NT2/D1 (cell line): ENCODE measurements around the gene ABAT.

Experiments
- SUZ12 ChIP-seq: IDR thresholded peaks from 2 replicates; pipeline ENCODE4 v1.6.1; 2011; ENCODE audit not compliant: insufficient read length, insufficient read depth; ENCODE audit errors: extremely low read depth
- YY1 ChIP-seq: IDR thresholded peaks from 2 replicates; pipeline ENCODE4 v1.6.1; 2011; ENCODE audit not compliant: insufficient read length, insufficient read depth
- ZNF274 ChIP-seq: IDR thresholded peaks from 2 replicates; pipeline ENCODE4 v1.6.1; 2011; ENCODE audit warnings: mild to moderate bottlenecking, low read depth, low read length

GRCh38 chr16:8729779-8730334 is 55.4 kb downstream of the ABAT start:
- TF ChIP-seq YY1: no peak
- TF ChIP-seq ZNF274: no peak
- TF ChIP-seq SUZ12: no peak
